HFFc6 (cell line): Measurements from ENCODE around the gene ANKS1A. TPM values are rescaled to one million over a fixed set of nuclear protein-coding genes. Genes with fewer than 3 reads are reported as not detected.

ENCODE experiments used
- DNase-seq: peaks from one replicate; pipeline ENCODE4 v3.0.0-alpha.2; 2018
- H3K27ac Mint-ChIP-seq: 2 replicates; pipeline ENCODE4 v1.8.0; 2020; ENCODE audit warnings: mild to moderate bottlenecking, mixed read lengths
- H3K27me3 Mint-ChIP-seq: 2 replicates; pipeline ENCODE4 v1.8.0; 2021; ENCODE audit warnings: mild to moderate bottlenecking, moderate library complexity, mixed read lengths; ENCODE audit not compliant: insufficient read depth
- H3K36me3 Mint-ChIP-seq: 2 replicates; pipeline ENCODE4 v1.8.0; 2021; ENCODE audit warnings: low read depth, mixed read lengths
- H3K4me1 Mint-ChIP-seq: 2 replicates; pipeline ENCODE4 v1.8.0; 2020; ENCODE audit warnings: low read depth, mixed read lengths
- H3K4me3 Mint-ChIP-seq: 2 replicates; pipeline ENCODE4 v1.8.0; 2020; ENCODE audit warnings: mild to moderate bottlenecking, moderate library complexity, mixed read lengths
- H3K9me3 Mint-ChIP-seq: 2 replicates; pipeline ENCODE4 v1.8.0; 2020; ENCODE audit warnings: mild to moderate bottlenecking, mixed read lengths
- CTCF ChIP-seq: fragments of 200-600 bp; sonication (generic); IDR thresholded peaks from 2 replicates; pipeline ENCODE4 v1.5.0; 2021; ENCODE audit warnings: antibody characterized with exemption, mild to moderate bottlenecking
- total RNA-seq, 6 experiments: library from RNA; stranded (reverse); fragmentation: NEBNext Ultra II Directional; extraction: Animal tissue kit (Norgen Biotek cat#: 25700); gene quantifications; 2 replicates in 1 of 6; 3 replicates in 5 of 6; pipeline ENCODE4 v1.2.3, GENCODE V29; 2021

Gene ANKS1A
- total RNA-seq, 6 experiments from 2014 or later: 11.6 to 13.5 (median 13.1) TPM

DNA sequence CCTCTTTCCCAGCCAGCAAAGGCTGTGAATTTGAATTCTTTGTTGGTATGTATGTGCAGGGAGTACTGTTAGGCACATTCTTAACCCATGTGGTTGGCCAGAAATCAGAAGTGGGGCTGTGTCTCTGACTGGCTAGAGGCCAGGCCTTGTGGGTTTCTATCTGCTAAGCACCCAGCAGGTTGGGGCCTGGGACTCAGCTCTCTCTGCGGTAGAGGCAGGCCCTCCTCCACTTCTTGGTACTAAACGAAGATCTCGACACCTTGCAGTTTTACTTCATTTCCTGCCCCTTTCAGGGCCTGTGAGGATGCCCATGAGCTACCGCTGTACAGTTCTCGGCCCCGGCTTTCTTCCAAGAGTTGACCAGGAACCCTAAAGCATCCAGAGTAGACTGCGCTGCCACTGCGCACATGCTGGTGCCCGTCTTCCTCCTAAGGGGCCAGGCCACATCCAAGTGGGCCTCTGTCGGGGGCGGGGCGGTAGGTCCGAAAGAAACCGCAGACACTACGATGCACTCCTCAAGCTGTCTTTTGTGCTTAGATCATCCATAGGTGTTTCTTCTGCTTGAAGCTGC is 201.0 kb downstream of the ANKS1A start:
- Mint-ChIP-seq H3K4me3 (no peak overlapping the region), H3K4me1 (peaks cover 65% of the 10 kb centered on the region), H3K27me3 (peaks cover 2% of the 10 kb centered on the region; the same call in 1 of the 2 replicates), H3K27ac (peak overlapping the region; percentile 72; the same call in 1 of the 2 replicates), H3K36me3 (peaks cover 5% of the 10 kb centered on the region; the same call in 1 of the 2 replicates), H3K9me3 (no peaks in the 10 kb centered on the region)
- TF ChIP-seq CTCF: no peak
- DNase-seq: peak; percentile 69

DNA sequence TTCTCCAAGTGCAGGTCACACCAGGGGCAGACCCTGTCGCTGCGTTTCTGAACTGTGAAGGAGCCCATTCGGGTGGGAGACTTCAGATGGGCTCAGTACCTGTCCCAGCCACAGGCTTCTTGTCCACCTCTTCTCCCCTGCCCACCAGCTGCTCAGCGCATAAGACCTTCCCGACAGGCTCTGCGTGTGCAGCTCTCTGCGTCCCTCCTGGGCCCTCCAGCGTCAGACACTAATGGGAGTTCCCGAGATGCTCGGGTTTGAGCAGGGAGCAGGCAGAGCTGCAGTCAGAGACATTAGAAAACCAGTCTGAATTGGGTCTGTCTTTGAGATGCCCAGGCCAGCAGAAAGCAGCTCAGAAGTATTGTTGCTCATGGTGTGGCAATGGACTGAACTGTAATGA is 201.7 kb downstream of the ANKS1A start:
- Mint-ChIP-seq H3K27me3 (peaks cover 2% of the 10 kb centered on the region; the same call in 1 of the 2 replicates), H3K9me3 (no peaks in the 10 kb centered on the region), H3K27ac (no peak overlapping the region), H3K4me1 (peaks cover 72% of the 10 kb centered on the region), H3K36me3 (peaks cover 5% of the 10 kb centered on the region; the same call in 1 of the 2 replicates), H3K4me3 (no peak overlapping the region)
- no peak for DNase-seq
- no peak for TF ChIP-seq CTCF

DNA sequence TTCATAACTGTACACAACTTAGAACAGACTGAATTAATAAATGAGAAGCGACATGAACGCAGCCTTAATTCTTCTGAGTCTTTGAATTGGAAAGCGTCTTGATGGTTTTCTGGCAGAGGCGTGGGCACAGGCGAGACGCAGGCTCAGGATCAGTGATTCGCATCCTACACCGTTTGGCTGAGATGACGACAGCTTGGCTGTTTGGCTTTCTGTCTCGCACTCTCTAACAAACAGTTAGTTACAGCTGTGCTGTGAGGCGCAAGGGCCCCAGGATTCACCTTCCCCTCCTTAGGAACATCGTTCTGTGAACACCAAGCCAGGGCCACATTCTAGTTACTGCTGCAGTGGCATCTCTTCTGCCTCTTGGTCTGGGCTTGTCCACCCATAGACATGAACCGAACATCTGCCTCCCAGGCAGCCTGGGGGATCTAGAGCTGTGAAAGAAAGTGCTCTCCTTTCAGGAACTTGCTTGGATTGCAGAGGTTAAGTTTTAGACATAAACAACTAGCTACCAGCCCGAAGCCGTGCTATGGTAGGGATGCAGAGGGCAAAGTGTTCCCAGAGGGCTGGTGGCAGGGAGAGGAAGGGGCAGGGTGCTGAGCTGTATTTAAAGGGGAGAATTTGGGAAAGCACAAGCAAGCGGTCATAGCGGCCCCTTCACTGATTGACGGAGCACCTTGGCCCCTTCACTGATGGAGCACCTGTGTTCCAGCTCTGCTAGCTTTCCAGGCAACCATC is 202.5 kb downstream of the ANKS1A start:
- H3K27ac Mint-ChIP-seq: peak overlapping the region; percentile 50
- H3K4me1 Mint-ChIP-seq: peaks cover 80% of the 10 kb centered on the region
- DNase-seq: no peak
- TF ChIP-seq CTCF: no peak
- H3K4me3 Mint-ChIP-seq: peak overlapping the region; percentile 0; the same call in 1 of the 2 replicates
- H3K36me3 Mint-ChIP-seq: peaks cover 5% of the 10 kb centered on the region; the same call in 1 of the 2 replicates
- H3K27me3 Mint-ChIP-seq: peaks cover 2% of the 10 kb centered on the region; the same call in 1 of the 2 replicates
- H3K9me3 Mint-ChIP-seq: no peaks in the 10 kb centered on the region

GRCh38 chr6:35092362-35093117 is 203.5 kb downstream of the ANKS1A start:
- Mint-ChIP-seq H3K9me3 (no peaks in the 10 kb centered on the region), H3K4me1 (peaks cover 90% of the 10 kb centered on the region), H3K4me3 (peak overlapping the region; percentile 58), H3K27me3 (peaks cover 2% of the 10 kb centered on the region; the same call in 1 of the 2 replicates), H3K36me3 (peaks cover 5% of the 10 kb centered on the region; the same call in 1 of the 2 replicates), H3K27ac (peak overlapping the region; percentile 87)
- peak; percentile 48 for DNase-seq
- no peak for TF ChIP-seq CTCF

DNA sequence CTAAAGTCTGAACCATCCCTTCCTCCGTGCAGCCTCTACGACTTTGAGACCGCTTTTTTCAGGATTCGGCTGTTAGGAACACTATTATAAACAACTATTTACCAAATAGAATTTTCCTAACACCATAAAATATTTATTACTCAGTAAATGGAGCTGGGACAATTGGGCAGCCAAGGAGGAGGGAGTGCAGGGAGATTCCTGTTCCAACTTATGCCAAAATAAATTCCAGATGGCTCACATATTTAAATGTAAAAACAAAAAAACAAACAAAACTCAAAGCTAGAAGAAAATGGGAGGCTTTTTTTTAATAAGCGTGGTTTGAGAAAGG is 204.0 kb downstream of the ANKS1A start:
- peak; percentile 15 for DNase-seq
- peaks cover 2% of the 10 kb centered on the region; the same call in 1 of the 2 replicates for H3K27me3 Mint-ChIP-seq
- H3K4me1 Mint-ChIP-seq: peaks cover 93% of the 10 kb centered on the region
- H3K4me3 Mint-ChIP-seq: peak overlapping the region; percentile 58; the same call in 1 of the 2 replicates
- no peaks in the 10 kb centered on the region for H3K9me3 Mint-ChIP-seq
- no peak for TF ChIP-seq CTCF
- peaks cover 5% of the 10 kb centered on the region; the same call in 1 of the 2 replicates for H3K36me3 Mint-ChIP-seq
- peak overlapping the region; percentile 87 for H3K27ac Mint-ChIP-seq
